HepG2 (cell line): ENCODE data around the gene PPP4R4. TPM values are rescaled to one million over a fixed set of nuclear protein-coding genes. Genes with fewer than 3 reads are reported as not detected.

Source experiments
- CSRNP2 ChIP-seq: sonication (generic); formaldehyde crosslinking; conservative IDR thresholded peaks from 2 replicates; pipeline ENCODE4 v1.8.0; 2022; ENCODE audit warnings: low read depth, missing genetic modification reagents
- E2F5 ChIP-seq: sonication (generic); formaldehyde crosslinking; conservative IDR thresholded peaks from 2 replicates; pipeline ENCODE4 v1.4.0; 2020; ENCODE audit warnings: missing genetic modification reagents
- EED ChIP-seq: sonication (generic); formaldehyde crosslinking; IDR thresholded peaks from 2 replicates; pipeline ENCODE4 v1.5.0; 2020; ENCODE audit warnings: mild to moderate bottlenecking, missing genetic modification reagents
- HDAC6 ChIP-seq: fragments of 200-600 bp; sonication (generic); IDR thresholded peaks from 2 replicates; pipeline ENCODE4 v1.7.0; 2017; ENCODE audit warnings: mild to moderate bottlenecking, antibody characterized with exemption, low read length, low read depth
- HOXA7 ChIP-seq: sonication (generic); formaldehyde crosslinking; IDR thresholded peaks from 2 replicates; pipeline ENCODE4 v1.8.1; 2022; ENCODE audit warnings: mild to moderate bottlenecking, missing genetic modification reagents, moderate library complexity
- MAFK ChIP-seq, 2 experiments: IDR thresholded peaks in 1 of 2; conservative IDR thresholded peaks in 1 of 2; 2 replicates each; pipeline ENCODE4 v1.6.1; 2011; ENCODE audit warnings: improper control_type of control experiment in 2 of 2, low read length in 2 of 2
- MIER3 ChIP-seq: IDR thresholded peaks from 2 replicates; pipeline ENCODE4 v1.6.1; 2016; ENCODE audit warnings: missing compliant biosample characterization, borderline replicate concordance
- NFAT5 ChIP-seq: sonication (generic); formaldehyde crosslinking; IDR thresholded peaks from 2 replicates; pipeline ENCODE4 v1.4.0; 2020; ENCODE audit warnings: missing genetic modification reagents
- NR2F1 ChIP-seq, 2 experiments: fragments of 450-650 bp in 1 of 2; formaldehyde crosslinking in 1 of 2; IDR thresholded peaks; 2 replicates each; pipeline versions ENCODE4 v1.5.0 to v1.6.1; 2016 to 2020; ENCODE audit warnings: mild to moderate bottlenecking in 1 of 2, missing compliant biosample characterization in 1 of 2, missing genetic modification reagents in 1 of 2, moderate library complexity in 1 of 2
- RNF2 ChIP-seq: fragments of 450-650 bp; conservative IDR thresholded peaks from 2 replicates; pipeline ENCODE4 v1.6.1; 2016; ENCODE audit warnings: low read depth
- SALL2 ChIP-seq: sonication (generic); formaldehyde crosslinking; IDR thresholded peaks from 2 replicates; pipeline ENCODE4 v1.8.1; 2023; ENCODE audit warnings: mild to moderate bottlenecking, missing genetic modification reagents, inconsistent platforms
- SETDB1 ChIP-seq: sonication (generic); formaldehyde crosslinking; IDR thresholded peaks from 2 replicates; pipeline ENCODE4 v1.5.1; 2020; ENCODE audit warnings: missing genetic modification reagents, mild to moderate bottlenecking, borderline replicate concordance
- SP5 ChIP-seq: IDR thresholded peaks from 2 replicates; pipeline ENCODE4 v1.6.1; 2016; ENCODE audit warnings: low read depth, borderline replicate concordance
- TCF7L2 ChIP-seq: IDR thresholded peaks from 2 replicates; pipeline ENCODE4 v1.6.1; 2011; ENCODE audit warnings: mild to moderate bottlenecking, low read depth, low read length, moderate library complexity
- UBTF ChIP-seq: sonication (generic); formaldehyde crosslinking; IDR thresholded peaks from 2 replicates; pipeline ENCODE4 v1.4.0; 2020; ENCODE audit warnings: mild to moderate bottlenecking, missing genetic modification reagents
- ZBTB7A ChIP-seq: sonication (generic); formaldehyde crosslinking; IDR thresholded peaks from 2 replicates; pipeline ENCODE4 v1.8.0; 2022; ENCODE audit warnings: mild to moderate bottlenecking, missing genetic modification reagents
- ZFP90 ChIP-seq: sonication (generic); formaldehyde crosslinking; IDR thresholded peaks from 2 replicates; pipeline ENCODE4 v1.8.0; 2022; ENCODE audit warnings: missing genetic modification reagents, mild to moderate bottlenecking, inconsistent platforms, borderline replicate concordance
- ZNF7 ChIP-seq: IDR thresholded peaks from 2 replicates; pipeline ENCODE4 v1.6.1; 2016; ENCODE audit warnings: missing biosample characterization, missing genetic modification reagents
- ZNF83 ChIP-seq: sonication (generic); formaldehyde crosslinking; IDR thresholded peaks from 2 replicates; pipeline ENCODE4 v1.4.0; 2020; ENCODE audit warnings: missing genetic modification reagents, mild to moderate bottlenecking, borderline replicate concordance
- polyA plus RNA-seq, 8 experiments: library from polyadenylated mRNA; depleted of rRNA in 3 of 8; stranded (reverse) in 7 of 8; unstranded in 1 of 8; fragments of >200 nt; fragmentation: Illumina TruSeq in 4 of 8; extraction: Trizol in 4 of 8; gene quantifications; 2 replicates each; pipeline versions ENCODE4 v1.2.1 to v1.2.3, GENCODE V29; 2011 to 2016; ENCODE audit warnings: low read depth in 4 of 8, missing spikeins in 1 of 8, mixed read lengths in 1 of 8; ENCODE audit not compliant: insufficient read depth in 1 of 8
- total RNA-seq, 5 experiments: library from RNA; depleted of rRNA; stranded (reverse); fragments of >200 nt; fragmentation: Illumina TruSeq; extraction: Trizol; gene quantifications; 2 replicates each; pipeline ENCODE4 v1.2.3, GENCODE V29; 2016; ENCODE audit warnings: low read depth in 1 of 5

Gene PPP4R4
- total and polyA plus RNA-seq, 2 of the 13 experiments (the other 11 are each of a cell fraction or from before 2014, with no cell fraction given), result 9.5 to 19.8 TPM

- no peak for TF ChIP-seq NFAT5 (CRISPR knock-in tag)
- no peak for TF ChIP-seq CSRNP2 (CRISPR knock-in tag)
- 0 out of 4 replicates have a peak, but pooled peaks of 1 of the 2 experiments have one; percentile 27 for TF ChIP-seq NR2F1 (CRISPR knock-in tag; IDR thresholded peaks at IDR 0.05)
- TF ChIP-seq ZNF7 (CRISPR knock-in tag), result no peak
- 0 out of 2 replicates have a peak, but pooled peaks have one; percentile 81 for TF ChIP-seq ZNF83 (CRISPR knock-in tag)
- no peak for TF ChIP-seq HOXA7 (CRISPR knock-in tag)
- TF ChIP-seq UBTF (CRISPR knock-in tag), result peak; percentile 85; the same call in 1 of the 2 replicates
- TF ChIP-seq ZFP90 (CRISPR knock-in tag), result no peak
- peak; percentile 84; the same call in 1 of the 2 replicates for TF ChIP-seq MIER3
- no peak for TF ChIP-seq E2F5 (CRISPR knock-in tag)
- no peak for TF ChIP-seq MAFK (conservative IDR thresholded peaks at IDR 0.05 in 1 of 2, IDR thresholded peaks at IDR 0.05 in 1 of 2; ENCODE audit: low read length in 2 of 2)
- TF ChIP-seq ZBTB7A, result peak; percentile 14; the same call in 1 of the 2 replicates
- TF ChIP-seq SETDB1 (CRISPR knock-in tag), result no peak
- TF ChIP-seq EED, result no peak
- no peak for TF ChIP-seq RNF2
- no peak for TF ChIP-seq TCF7L2
- TF ChIP-seq HDAC6, result no peak
- peak; percentile 72; the same call in 1 of the 2 replicates for TF ChIP-seq SP5 (CRISPR knock-in tag)
- peak; percentile 45; the same call in 1 of the 2 replicates for TF ChIP-seq SALL2 (CRISPR knock-in tag)
Measured at GRCh38 chr14:94292872-94293577, 118.9 kb downstream of the PPP4R4 start, which contains the start of gene SERPINA10 (continued).
